Measurements from ENCODE around the gene MTA1.

The MTA1 gene

GRCh38 chr14:105476831-105477659, 57.4 kb downstream of the MTA1 start:
- DNase-seq (ENCODE audit: low spot score): no peak

DNA sequence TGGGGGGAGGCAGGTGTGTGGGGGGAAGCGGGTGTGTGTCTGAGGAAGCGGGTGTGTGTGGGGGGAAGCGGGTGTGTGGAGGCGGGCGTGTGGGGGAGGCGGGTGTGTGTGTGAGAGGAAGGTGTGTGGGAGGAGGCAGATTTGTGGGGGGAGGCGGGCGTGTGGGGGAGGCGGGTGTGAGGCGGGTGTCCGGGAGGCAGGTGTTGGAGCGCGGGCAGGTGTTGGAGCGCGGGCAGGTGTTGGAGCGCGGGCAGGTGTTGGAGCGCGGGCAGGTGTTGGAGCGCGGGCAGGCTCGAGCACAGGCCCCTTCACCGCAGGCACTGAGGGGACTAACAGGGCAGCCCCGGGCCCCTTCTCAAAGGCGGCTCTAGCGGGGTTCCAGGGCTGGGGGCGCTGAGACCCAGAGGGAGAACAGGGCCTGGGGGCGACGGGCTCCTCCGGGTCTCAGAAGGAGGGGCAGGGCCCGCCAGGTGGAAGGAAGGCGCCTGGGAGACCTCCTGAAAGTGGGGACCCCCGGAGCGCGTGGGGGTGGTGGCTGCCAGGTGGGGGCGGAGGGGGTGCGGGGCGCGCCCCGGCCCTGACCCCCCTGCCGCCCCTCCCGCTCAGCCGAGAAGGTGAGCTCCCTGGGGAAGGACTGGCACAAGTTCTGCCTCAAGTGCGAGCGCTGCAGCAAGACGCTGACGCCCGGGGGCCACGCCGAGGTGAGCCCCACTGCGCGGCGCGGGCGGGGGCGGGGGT, 58.2 kb downstream of the MTA1 start:
- DNase-seq (ENCODE audit: low spot score): peak; percentile 48

GRCh38 chr14:105478398-105479251, 59.0 kb downstream of the MTA1 start:
- no peak for DNase-seq (ENCODE audit: low spot score)

GRCh38 chr14:105479431-105480158, 60.0 kb downstream of the MTA1 start:
- no peak for DNase-seq (ENCODE audit: low spot score)

GRCh38 chr14:105480199-105480746, 60.6 kb downstream of the MTA1 start:
- DNase-seq (ENCODE audit: low spot score): no peak

- peak; percentile 87 for DNase-seq (ENCODE audit: low spot score)
These were observed 61.5 kb downstream of the MTA1 start for GRCh38 chr14:105480807-105481801.

DNA sequence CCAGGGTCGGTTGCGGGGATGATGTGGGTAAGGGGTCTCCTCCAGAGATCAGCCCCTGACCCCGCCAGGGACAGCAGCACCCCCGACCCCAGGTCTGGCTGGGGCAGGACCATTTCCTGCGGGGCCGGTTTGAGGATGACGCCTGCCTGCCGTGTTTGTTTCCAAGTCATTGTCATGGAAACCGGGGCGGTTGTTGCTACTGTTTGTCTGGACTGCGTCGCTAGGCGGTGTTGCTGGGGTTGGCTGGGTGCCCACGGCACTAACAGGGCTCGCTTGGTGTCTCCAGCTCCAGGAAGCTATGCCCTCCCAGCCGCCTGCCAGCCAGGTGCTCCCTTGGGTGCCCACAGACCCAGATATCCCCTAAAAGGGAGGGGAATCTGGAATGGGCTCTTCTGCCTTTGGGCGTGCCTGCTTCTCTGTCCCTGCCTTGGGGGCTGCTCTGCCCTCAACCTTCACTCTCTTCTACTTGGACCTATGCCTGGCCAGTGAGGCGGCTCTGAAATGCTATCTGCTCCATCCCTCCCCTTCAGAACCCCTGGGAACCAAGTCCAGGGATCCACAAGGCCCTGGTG, 62.3 kb downstream of the MTA1 start:
- DNase-seq (ENCODE audit: low spot score): peak; percentile 89

DNA sequence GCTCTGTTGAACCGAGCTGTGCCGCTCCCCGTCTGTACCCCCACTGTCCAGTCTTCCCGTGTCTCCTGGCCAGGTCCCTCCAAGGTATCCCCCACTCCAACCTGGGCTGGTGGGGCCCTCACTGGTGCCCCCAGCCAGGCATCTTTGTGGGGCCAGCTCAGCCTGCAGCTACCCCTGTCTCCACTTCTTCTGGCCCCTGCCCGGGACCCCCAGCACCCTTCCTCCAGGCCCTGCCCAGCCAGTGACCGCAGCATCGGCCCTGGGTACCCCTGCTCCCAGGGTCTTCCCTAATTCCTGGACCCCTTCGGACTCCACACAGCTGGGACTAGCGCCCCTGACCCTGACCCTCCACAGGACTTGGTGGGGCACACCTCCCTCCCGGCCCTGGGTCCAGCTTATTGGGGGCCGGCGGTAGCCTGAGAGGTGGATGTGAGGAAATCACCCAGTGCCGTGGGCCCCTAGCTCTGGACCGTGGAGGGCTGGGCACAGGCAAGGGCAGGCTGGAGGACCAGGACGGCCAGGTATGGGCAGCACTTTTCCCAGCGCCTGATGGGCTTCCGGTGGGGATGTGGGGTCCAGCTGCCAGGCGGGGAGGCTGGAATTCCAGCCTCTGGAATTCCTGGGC, 63.0 kb downstream of the MTA1 start:
- no peak for DNase-seq (ENCODE audit: low spot score)

GRCh38 chr14:105483300-105484068, 63.9 kb downstream of the MTA1 start:
- DNase-seq (ENCODE audit: low spot score): no peak

GRCh38 chr14:105484069-105484996, 64.7 kb downstream of the MTA1 start:
- no peak for DNase-seq (ENCODE audit: low spot score)

GRCh38 chr14:105484997-105485393, 65.4 kb downstream of the MTA1 start:
- DNase-seq (ENCODE audit: low spot score): no peak

DNA sequence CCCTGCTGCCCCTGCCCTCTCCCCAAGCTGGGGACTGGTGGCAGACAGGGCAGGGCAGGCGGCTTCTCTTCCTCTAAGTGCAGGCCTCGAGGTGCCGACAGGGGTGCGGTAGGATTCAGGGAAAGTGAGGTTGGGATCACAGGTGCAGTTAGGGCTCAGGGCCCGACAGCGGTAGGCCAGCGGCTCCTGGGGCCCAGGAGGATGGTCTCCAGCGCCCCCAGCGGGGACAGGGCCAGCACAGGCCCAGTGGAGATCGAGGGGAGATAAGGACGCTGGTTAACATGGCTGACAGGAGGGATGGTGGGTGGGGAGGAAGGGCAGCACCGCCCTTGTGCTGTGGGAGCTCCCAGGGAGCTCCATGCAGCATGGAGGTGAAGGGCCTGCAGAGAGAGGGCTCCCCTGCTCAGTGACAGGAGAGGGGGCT, 66.1 kb downstream of the MTA1 start:
- DNase-seq (ENCODE audit: low spot score): no peak

GRCh38 chr14:105486163-105486973, 66.7 kb downstream of the MTA1 start, which contains the start of gene CRIP1:
Gene CRIP1, plus strand, starts transcription at chr14:105486886. Its CDS starts 374 bp downstream, at chr14:105487260.
- no peak for DNase-seq (ENCODE audit: low spot score)

DNA sequence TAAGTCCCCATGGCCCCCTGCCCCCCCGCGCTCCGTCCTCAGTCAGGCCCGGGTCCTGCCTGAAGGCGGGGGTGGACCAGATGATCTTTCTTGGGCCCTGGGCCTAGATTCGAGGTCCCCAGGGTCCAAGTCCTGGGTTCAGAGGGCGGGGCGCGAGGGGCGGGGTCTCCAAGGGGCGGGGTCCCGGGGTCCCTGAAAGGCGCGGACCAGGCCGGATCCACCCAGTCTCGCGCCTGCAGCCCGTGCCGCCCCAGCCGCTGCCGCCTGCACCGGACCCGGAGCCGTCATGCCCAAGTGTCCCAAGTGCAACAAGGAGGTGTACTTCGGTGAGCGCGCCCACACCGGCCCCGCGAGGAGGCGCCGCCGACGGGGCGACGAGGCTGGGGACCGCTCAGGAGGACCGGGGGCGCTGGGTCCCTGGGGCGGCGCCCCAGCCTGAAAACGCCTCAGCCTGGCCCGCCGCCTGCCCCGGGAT, 67.4 kb downstream of the MTA1 start:
- no peak for DNase-seq (ENCODE audit: low spot score)

GRCh38 chr14:105487449-105487985, 67.9 kb downstream of the MTA1 start:
- DNase-seq (ENCODE audit: low spot score): peak; percentile 70
